D721Med (cell line): ENCODE measurements around the gene PTPRT.

ENCODE experiments used
- DNase-seq: peaks from one replicate; pipeline ENCODE4 v3.0.0; 2011; ENCODE audit warnings: low spot score; ENCODE audit not compliant: insufficient read length
- FAIRE-seq: peaks from 2 replicates; lab custom pipeline; 2011; peaks lifted over from hg19 to GRCh38; lab: Jason Lieb, UNC
- CTCF ChIP-seq: IDR thresholded peaks from 2 replicates; pipeline ENCODE4 v1.5.1; 2012; ENCODE audit warnings: mild to moderate bottlenecking, control low read depth; ENCODE audit not compliant: insufficient read depth; ENCODE audit errors: missing control alignments

PTPRT gene

GRCh38 chr20:42565235-42565995 is 624.3 kb downstream of the PTPRT start:
- no peak for DNase-seq
- FAIRE-seq = no peak
- TF ChIP-seq CTCF = no peak

- DNase-seq (no peak), FAIRE-seq (no peak)
- TF ChIP-seq CTCF = no peak
Measured at GRCh38 chr20:42559665-42560064, 630.0 kb downstream of the PTPRT start.

GRCh38 chr20:42556575-42556974 is 633.1 kb downstream of the PTPRT start:
- no peak for FAIRE-seq
- DNase-seq = no peak
- TF ChIP-seq CTCF = no peak

GRCh38 chr20:42553374-42553773 is 636.3 kb downstream of the PTPRT start:
- FAIRE-seq (no peak), DNase-seq (no peak)
- no peak for TF ChIP-seq CTCF

- no peak for TF ChIP-seq CTCF
- DNase-seq = no peak
- FAIRE-seq = no peak
Measured at GRCh38 chr20:42549496-42549895, 640.2 kb downstream of the PTPRT start.

GRCh38 chr20:42544926-42545325 is 644.8 kb downstream of the PTPRT start:
- FAIRE-seq = no peak
- no peak for DNase-seq
- no peak for TF ChIP-seq CTCF

GRCh38 chr20:42532831-42533230 is 656.9 kb downstream of the PTPRT start:
- no peak for FAIRE-seq
- TF ChIP-seq CTCF = no peak
- no peak for DNase-seq
